ENCODE results near the gene CERS6.

Gene CERS6

DNA sequence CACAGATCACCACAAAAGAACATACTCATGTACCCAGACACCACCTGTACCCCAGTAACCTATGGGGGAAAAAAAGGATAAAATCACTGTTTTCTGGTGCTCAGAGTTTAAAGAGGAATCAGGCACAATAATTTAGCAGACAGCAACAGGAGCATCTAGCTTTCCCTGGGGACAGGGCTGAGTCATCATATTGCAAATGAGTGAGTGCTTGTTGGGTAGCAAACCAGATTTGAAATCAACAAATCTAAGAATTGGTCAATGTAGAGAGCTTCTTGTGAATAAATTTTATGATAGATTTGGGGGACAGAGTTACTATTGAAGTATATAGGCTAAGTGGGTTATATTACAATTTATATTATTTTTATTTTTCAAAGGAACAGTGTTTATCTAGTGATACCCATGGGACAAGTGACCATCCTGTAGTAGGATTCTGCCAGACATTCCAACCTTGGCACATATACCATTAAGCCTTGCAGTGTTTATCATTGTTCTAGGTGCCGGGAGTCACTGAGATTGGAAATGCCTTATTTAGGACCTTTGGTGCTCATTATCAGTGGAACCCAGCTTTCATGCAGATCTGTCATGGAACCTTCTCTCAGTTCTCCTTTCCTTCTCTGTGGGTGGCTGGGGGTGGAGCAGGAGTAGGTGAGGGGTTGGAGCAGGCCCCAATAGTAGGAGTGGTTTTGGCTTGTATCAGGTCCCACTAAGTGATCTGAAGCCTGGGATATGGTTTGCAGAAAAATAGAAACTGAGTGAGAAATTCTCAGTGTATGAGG is 117.2 kb downstream of the CERS6 start:
- DNase-seq, result no peak

DNA sequence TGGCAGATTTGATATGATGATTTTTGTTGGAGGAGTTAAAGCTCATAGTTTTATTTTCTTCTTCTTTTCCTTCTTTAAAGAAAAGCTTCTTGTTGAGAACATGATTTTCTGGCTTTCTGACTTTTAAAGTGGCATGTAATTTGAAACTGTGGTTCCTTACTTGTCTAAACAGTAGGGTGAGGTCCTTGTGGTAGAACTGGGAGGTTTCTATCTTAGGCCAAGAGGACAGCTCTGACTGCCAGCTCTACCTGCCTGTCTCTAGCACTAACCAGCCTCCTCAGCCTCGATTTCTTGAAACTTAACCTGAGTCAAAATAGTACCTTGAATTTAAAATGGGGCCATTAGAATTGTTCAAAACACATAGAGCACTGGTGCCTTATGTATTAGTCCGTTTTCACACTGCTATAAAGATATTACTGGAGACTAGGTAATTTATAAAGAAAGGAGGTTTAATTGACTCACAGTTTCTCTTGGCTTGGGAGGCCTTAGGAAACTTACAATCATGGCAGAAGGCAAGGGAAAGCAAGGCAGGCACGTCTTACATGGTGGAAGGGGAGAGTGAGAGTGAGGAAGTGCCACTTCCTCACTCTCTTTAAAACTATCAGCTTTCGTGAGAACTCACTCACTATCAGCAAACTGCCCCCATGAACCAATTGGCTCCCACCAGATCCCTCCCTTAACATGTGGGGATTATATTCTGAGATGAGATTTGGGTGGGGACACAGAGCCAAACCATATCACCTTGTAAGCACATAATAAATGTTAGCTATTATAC is 119.0 kb downstream of the CERS6 start:
- no peak for DNase-seq

DNA sequence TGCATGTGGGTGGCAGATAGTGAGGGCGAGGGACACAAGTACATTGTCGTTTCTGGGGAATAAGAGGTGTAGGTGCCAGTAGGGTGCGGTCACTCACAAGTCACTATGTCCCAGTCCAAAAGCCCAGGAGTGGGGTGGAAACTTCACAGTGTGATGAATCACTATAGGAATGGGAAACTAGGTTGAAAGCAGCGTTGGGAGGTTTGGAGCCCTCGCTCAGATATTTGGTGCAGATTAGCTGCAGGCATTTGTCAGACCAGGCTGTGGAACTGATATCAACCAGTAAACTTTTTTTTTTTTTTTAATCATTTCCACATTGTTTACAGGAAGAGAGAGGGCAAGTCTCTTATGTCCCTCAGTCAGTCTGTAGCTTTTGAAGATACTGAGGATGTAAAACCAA is 121.8 kb downstream of the CERS6 start:
- DNase-seq, result no peak

DNA sequence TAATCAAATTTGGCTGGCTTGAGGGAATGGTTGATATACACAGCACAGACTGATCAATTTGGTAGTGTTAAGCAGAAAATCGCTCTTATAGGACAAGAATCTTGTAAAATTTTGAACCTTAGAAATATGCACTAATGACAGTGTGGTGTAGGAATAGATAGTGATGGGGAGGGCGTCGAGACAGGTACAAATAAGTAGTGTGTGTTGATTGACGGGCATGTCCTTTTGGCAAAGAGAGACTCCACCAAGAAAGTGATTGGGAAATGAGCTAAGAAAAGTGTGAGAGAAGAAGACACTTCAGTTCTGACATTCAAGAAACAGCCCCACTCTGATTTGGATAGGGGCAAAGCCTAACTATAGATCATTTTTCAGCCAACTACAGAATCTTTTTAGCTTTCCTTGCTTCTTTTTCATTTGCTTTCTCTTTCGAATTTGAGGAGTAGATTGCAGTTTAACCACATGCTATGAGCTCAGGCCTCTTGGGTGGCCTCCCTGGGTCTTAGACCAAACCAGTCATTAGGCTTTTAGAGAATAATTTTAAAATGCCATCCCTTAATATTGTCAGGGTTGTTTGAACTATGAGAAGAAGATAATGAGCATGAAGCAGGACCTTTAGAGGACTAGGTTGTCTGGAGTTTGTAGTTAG is 127.1 kb downstream of the CERS6 start:
- no peak for DNase-seq

DNA sequence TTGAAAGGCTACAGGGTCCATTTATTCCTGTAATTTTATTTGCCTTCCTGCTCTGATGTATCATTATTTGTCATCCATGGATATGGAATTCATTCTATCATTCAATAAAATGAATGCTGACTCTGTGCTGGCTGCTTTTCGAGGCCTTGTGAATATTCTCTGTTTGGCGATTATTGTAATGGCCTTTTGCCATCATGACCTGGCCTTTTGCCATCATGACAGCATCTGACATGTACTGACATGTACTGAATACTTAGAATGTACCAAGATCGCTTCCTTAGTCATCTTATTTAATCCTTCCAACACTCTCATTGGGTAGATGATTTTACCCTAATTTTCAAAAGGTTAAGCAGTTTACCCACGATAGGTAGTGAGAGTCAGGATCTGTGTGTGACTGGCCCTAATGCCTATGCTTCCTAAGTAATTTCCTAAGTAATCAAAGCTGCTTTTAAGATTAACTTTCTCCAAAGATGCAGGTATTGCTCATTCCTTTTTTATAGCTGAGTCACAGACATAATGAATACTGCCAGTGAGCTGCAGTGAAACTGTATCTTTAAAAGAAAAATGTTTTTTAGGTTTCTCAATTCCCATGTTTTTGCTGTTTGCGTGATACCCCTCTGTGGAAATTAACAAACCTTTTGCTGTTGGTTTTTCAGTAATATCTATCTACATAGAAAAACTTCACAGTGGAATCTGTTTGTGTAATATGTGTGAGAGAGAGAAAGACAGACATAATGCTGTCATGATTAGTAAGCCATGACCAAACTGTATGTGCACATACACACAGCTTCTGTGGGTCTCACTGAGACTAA is 127.8 kb downstream of the CERS6 start:
- no peak for DNase-seq

DNA sequence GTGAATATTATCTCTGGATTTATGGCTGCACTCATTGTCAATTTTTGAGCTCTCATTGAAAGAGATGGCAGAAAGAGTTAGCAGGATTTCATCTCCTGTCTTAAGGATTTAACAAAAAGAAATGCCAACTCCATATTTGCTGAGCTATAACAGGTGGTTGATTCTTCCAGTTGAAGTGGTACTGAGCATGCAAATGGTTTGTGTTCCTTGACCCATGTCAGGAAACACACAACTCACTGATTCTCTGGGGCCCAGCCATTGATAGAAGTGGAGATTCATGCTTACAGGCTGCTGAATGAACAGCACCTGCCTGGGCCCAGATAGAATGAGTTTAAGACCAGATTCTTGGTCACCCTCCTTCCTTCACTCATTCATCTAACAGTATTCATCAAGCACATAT is 128.8 kb downstream of the CERS6 start:
- no peak for DNase-seq

DNA sequence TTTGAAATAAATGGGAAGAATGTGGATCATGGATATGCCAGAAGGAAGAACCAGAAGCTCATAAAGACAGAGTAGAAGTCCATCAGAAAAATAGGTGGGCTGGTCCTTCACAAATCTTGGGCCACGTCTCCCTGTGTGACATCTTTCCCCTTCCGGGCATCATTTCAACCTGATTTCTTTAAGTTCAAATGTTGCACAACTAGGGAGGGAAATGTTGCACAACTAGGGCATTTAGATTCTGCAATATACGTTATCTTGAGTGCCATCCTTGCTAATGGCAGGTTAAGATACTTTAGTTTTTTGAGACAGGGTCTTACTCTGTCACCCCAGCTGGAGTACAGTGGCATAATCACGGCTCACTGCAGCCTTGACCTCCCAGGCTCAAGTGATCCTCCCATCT is 129.6 kb downstream of the CERS6 start:
- no peak for DNase-seq

DNA sequence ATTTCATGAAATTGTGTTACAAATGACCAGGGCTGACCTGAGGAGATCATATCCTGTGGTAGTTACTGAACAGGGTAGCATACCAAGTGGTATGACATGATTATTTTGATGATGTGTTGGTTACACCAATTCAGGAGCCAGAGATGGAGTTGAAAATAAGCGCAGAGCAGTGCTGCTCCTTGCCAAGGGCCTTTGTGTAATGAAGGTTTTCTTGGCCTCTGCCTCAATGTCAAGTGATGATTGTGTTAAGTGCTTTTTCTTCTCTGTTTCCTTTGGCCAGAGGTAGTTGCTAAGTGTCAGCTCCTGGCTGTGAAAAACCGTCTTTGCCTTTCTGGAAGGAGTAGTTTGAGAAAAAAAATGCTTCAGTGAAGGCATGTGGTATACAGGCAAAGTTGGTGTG is 131.2 kb downstream of the CERS6 start:
- no peak for DNase-seq

DNA sequence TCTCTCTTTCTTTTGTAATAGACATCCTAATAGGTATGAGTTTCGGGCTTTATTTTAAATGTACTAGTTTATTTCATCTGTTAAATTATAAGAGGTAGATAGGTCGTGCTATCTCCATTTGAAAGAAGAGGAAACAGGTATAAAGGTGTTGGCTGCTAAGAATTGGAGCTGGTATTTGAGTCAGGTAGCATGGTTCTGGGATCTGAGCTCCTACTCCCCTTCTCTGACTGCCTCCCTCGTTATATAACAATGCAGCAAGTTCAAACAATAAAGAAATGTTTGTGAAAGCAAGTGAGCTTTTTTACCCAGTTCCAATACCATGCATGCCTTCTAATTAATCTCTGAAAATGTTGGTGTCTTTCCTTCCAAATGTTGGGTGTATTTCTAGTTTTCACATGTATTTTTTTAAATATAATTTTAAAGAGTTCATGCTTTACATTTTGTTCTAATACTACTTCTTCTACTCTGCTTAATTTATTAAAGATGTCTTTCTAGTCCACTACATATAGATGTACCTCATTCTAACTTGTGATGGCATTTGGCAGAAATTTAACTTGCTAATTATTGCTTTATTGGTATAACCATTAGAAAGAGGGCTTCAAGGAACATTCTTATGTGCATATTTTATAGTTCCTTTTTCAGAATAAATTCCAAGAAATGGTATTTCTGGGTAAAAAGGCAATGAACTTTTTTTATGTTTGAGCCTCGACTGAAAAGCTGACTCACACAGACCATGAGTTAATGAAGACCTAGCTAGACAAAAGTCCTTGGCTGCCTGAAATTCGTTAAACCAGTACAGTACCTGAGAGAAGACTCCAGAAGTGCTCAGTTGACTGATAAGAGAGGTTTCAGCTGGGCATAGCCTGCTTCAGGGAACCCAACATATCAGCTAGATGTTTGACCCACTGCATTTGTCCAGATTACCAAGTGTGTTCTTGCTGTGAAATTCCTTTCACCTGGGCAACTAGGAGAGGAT is 133.5 kb downstream of the CERS6 start:
- no peak for DNase-seq

DNA sequence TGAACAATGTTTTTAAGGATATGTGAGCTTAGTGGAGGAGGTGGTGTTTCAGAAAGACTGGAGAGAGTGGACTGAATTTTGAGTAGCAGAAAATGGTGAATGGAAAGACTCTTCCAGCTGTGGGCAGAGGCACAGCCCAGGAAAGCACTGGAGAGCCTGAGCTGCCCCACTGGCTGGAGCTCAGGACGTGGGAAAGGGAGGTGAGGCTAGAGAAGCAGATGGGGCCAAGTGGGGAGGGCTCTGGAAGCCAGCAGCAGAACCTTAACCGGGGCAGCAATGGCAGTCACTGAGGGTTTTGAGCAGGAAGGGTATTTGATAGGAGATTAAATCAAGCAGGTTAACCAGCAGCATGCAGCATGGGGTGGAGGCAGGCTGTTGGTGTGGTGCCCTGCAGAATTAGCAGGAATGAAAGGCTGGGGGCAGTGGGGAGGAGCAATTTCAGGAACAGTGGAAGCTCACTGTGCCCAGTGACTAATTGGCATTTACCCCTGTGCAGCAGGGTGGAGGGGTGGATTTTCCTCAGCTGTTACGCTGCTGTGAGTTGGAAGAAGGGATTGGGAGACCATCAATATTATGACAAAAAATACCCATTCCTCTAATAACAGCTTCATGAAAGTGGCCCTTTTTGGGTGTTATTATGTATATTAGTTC is 136.2 kb downstream of the CERS6 start:
- no peak for DNase-seq

DNA sequence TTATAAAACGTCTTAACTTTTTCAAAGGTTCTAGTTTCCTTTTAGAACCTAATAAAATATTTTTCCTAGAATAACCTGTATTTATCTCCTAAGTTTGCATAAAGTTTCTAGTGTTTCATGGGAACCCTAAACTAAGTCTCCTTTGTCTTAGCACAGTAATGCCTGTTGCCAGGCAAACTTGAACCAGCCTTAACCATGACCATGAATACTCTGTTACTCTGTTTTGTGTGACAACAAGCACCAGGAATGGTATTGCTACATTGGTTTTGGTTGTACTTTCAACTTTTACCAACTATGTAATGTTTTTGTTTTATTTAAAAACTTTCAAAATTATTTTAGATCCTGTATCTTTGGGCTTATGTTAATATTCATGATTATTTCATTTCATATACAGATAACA is 137.6 kb downstream of the CERS6 start:
- DNase-seq, result no peak

DNA sequence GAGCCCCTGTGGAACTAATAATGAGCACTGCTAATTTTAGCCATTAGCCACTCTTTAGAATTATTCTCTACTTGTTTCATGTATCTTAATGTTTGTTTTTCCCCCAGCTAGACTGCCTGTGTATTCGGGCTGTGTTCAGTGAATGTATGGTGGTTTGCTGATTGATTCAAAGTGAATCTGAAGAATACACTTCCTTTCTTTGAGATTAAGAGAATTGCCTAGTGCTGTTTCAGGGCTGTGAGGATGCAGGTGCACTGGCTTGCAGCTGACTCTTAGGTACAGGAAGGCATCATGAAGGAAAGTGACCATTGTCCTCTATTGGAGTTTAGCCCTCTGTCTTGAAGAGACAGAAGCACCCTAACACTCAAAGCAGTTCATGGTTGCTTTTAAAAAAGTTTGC is 138.7 kb downstream of the CERS6 start:
- DNase-seq, result no peak

DNA sequence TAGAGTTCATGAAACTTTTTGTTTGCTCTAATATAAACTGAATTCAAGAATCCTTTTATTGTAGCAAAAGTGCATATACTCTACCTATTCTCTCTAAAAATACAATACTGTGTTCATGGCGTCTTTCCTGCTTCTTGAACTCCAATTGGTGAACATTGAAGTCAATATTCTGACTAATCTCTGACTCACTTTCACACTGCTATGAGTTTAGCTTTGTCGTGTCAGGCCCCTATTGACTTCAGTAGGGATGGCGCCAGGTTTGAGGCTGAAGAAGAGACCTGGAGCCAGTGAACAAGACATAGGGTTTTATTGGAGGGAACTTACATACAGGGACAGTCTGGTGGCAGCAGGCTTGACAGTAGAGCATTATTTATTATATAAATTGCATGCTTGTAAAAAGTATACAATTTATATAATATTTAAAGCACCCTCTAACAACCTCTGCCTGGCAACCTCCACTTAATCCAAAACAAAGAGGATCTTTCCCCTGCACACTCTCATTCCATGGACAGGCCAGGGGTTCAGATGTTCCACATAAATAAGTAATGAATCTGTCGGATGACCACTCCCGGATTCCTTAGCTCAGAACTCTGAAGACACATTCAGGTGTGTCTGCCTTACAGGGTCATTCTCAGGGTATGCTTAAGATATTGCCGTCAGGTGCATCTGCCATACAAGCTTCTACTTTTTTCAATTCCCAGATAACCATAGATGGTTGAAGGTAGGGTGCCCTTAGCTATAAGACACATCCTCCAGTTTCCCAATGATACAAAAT is 141.0 kb downstream of the CERS6 start:
- no peak for DNase-seq

DNA sequence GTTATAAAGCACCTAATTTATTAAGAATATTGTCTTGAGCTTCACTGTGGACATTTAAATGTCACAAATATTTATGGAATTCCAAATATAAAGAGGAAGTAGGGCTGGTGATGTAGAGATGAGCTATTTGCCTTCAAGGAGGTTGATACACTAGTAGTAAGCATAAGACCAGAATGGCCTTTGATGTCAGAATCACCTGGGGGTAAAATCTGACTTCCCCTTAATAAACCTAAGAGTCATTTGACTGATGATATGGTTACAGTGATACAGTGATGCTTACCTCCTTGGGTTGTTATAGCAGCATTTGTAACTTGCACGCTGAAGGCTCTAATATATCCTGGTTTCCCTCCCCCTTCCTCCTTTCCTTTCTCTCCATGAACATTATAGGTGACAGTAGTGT is 143.7 kb downstream of the CERS6 start:
- no peak for DNase-seq

DNA sequence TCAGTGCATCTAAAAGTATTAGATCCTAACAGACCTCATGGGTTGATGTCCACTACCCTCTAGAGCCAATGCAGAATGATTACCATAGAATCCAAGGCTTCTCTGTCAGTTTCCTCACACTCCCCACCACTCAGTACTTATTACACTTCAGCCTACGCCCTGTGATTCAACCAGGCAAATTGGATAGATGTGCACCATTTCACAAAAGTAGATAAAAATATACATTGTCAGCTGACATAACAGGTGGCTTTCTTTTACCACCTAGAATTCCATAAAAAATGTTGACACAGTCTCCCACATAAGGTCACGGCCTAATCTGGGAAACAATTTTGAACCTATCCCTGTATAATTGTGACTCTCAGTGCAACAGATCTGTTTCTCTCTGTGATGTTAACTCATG is 144.9 kb downstream of the CERS6 start:
- DNase-seq, result no peak

DNA sequence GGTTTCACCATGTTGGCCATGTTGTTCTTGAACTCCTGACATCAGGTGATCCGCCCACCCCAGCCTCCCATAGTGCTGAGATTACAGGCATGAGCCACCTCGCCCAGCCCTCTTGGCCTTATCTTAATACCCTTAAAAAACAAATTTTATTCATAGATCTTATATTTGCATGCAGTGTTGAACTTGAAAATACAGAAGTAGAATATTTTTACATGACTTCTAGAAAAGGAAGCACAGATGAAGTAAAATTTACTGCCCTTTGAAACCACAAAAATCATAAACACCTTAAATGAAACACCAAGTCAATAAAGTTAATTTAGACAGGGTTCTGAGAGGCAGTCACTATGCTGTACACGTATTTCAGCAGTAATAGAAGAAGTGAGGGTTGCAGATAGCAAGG is 145.7 kb downstream of the CERS6 start:
- DNase-seq, result no peak

DNA sequence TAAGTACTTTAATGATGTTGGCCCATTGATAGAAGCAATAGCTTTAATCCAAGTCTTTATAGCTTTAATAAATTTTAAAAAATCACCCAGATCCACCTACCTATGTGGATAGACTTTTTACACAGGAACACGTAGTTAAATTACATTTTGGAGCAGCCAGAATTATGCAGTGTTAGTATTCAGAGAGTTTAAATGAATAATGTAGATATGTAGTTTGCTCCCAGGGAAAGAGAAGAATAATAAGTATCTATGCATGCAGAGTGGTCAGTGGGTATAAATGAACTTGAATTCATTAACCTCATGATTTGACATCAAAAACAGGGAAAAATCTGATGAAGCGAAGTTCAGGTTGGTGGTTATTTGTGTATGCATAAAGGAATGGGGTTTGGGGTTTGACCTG is 146.3 kb downstream of the CERS6 start:
- no peak for DNase-seq

DNA sequence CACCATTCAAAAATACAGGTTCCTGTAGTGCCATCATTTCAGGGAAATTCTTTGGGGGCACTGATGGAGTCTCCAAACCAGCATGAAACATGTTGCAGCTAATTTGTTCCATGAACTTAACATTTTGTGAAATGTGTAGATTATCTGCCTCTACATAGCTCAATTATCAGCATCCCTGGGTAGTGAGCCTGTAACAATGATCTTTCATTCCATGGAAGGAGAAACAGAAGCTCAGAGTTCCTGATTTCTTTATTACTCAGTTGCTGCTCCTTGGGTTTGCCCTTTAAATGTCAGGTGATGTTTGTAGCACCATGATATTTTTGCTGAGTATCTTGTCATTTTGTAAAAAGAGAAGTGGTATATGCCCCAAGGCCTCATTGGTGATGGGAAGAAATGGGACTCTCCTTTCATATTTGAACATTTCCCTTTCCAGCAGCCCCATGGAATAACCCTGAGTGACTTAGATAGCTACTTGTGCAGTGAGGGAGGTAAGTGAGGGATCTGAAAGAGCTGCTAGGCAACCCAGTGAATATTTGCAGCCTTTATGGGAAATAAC is 146.9 kb downstream of the CERS6 start:
- DNase-seq, result no peak

DNA sequence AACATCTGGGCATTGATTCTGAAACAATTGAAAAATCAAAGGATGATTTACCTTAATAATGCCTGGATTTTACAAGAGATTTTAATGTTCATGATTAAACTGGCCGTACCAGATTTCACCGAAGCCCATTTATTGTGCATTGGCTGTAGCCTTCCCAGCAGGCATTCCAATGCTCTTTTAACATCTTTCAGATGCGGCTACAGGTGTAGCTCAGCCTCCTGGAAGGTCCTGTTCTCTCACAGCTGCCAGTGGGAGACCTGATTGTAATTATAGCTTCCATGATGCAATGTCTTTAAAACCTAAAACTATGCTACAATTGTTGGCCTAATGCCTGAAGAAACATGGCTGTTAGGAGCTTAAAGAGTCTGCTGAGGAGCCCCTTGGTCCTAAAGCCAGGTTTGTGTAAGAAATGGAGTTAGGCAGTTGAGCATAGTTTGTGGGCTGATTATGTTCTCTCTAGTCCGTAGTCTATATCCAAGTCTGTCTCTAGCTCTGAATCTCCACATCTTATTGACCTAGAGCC is 147.4 kb downstream of the CERS6 start:
- no peak for DNase-seq

DNA sequence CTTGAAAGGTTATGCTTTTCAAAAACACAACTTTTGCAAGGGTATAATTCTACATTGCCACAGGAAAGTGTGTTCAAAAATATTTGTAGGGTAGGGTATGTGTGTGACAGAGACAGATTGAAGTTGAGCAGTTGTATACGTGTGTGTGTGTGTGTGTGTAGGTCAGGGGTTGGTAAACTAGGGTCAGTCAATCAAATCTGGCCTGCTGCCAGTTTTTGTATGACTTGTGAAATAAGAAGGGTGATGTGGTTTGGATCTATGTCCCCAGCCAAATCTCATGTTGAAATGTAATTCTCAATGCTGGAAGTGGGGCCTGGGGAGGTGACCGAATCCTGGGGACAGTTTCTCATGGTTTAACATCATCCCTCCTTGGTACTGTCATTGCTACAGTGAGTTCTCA is 148.2 kb downstream of the CERS6 start:
- DNase-seq, result no peak

Data from activated CD8-positive, alpha-beta memory T cell treated with anti-CD3 and anti-CD28 coated beads, Interleukin-2, amount 50 U/mL, for 4 hours (primary cell).